Measurements from ENCODE around the gene EXOC4. TPM values are rescaled to one million over a fixed set of nuclear protein-coding genes. Genes with fewer than 3 reads are reported as not detected.

The EXOC4 gene
- total RNA-seq, 4 donors from 2014 or later = 59.2 to 88.7 (median 71.6) TPM

GRCh38 chr7:133845005-133845404, 592.1 kb downstream of the EXOC4 start:
- DNase-seq (ENCODE audit: low spot score) (no peak), ATAC-seq (ENCODE audit: low FRiP score) (no peak)
- TF ChIP-seq, protein P1, sequence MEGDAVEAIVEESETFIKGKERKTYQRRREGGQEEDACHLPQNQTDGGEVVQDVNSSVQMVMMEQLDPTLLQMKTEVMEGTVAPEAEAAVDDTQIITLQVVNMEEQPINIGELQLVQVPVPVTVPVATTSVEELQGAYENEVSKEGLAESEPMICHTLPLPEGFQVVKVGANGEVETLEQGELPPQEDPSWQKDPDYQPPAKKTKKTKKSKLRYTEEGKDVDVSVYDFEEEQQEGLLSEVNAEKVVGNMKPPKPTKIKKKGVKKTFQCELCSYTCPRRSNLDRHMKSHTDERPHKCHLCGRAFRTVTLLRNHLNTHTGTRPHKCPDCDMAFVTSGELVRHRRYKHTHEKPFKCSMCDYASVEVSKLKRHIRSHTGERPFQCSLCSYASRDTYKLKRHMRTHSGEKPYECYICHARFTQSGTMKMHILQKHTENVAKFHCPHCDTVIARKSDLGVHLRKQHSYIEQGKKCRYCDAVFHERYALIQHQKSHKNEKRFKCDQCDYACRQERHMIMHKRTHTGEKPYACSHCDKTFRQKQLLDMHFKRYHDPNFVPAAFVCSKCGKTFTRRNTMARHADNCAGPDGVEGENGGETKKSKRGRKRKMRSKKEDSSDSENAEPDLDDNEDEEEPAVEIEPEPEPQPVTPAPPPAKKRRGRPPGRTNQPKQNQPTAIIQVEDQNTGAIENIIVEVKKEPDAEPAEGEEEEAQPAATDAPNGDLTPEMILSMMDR (IDR thresholded peaks at IDR 0.05) = no peak

GRCh38 chr7:133846203-133846945, 593.5 kb downstream of the EXOC4 start:
- ATAC-seq (ENCODE audit: low FRiP score) (no peak), DNase-seq (ENCODE audit: low spot score) (no peak)
- TF ChIP-seq, protein P1 (IDR thresholded peaks at IDR 0.05) = no peak

- no peak for ATAC-seq (ENCODE audit: low FRiP score)
- no peak for DNase-seq (ENCODE audit: low spot score)
- TF ChIP-seq, protein P1 (IDR thresholded peaks at IDR 0.05) = no peak
Measured at GRCh38 chr7:133850497-133851280, 597.8 kb downstream of the EXOC4 start.

GRCh38 chr7:133851411-133851810, 598.5 kb downstream of the EXOC4 start:
- ATAC-seq (ENCODE audit: low FRiP score) (no peak), DNase-seq (ENCODE audit: low spot score) (no peak)
- TF ChIP-seq, protein P1 (IDR thresholded peaks at IDR 0.05) = no peak

DNA sequence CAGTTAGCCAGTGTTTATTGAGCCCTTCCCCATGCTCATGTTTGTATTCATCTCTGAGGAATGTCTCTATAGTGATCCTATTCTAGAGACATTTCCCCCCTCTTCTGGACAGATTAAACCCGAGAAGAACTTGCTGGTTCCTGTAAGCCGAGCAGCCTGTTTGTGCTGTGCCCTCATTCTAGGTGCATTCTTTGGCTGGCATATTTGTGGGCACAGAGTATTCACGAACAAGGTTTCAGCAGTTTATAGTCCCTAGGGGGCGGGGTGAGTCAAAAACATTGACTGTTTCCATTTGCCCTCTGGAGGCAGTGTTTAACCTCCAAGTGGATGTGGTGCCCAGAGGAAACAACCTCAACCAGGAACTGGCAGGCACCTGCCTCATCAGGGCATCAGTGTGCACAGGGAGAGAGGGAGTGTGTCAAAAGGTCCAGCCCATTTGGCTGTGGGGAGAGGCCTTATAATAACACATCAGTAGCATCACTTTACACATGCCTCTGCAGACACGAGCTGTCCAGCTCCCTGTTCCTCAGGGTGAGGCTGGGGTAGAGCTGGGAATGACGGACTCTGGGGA, 600.9 kb downstream of the EXOC4 start:
- ATAC-seq (ENCODE audit: low FRiP score) (no peak), DNase-seq (ENCODE audit: low spot score) (no peak)
- TF ChIP-seq, protein P1 (IDR thresholded peaks at IDR 0.05) = no peak

- DNase-seq (ENCODE audit: low spot score) = no peak
- TF ChIP-seq, protein P1 (IDR thresholded peaks at IDR 0.05) = no peak
- ATAC-seq (ENCODE audit: low FRiP score) = no peak
Measured at GRCh38 chr7:133854739-133855138, 601.9 kb downstream of the EXOC4 start.

Measured in omental fat pad (tissue), 4 donors.